GM21423 (cell line): ENCODE measurements around the gene AHI1.

Source experiments
- ATAC-seq: cut with Tn5 transposase; IDR thresholded peaks from one replicate; pipeline ENCODE4 v1.9.1; 2021; ENCODE audit warnings: mild to moderate bottlenecking, moderate library complexity; ENCODE audit not compliant: unreplicated experiment

Gene AHI1

DNA sequence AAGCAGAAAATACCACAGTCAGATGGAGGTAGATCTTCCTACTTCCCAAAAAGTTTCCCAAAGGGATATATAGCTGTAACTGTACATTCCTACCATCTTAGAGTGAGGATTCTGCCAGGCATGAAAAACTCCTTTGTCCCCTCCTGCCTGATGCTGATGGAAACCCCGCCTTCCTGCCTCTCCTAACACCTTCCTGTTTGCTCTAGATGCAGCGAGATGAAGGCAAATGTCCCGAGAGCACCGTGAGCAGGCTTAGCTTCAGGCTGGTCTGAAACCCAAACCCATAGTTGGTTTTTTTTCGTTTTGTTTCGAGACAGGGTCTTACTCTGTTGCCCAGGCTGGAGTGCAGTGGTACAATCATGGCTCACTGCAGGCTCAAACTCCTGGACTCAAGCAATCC lies 260.8 kb downstream of the AHI1 start:
- ATAC-seq = no peak

DNA sequence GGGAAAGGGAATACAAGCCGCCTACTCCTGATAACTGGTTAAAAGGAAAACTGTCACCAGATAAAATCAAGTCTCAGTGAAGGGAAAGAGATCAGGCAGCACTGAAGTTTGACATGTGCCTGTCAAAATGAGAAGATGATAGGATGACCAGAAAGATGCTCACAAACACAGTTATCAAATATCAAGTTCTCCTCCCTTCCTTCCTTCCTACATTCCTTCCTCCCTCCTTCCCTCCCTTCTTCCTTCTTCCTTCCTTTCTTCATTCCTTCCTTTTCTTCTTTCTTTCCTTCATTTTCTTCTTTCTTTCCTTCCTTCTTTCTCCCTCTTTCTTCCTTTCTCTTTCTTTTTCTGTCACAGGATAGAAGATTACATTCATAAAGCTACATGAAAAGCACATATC lies 261.2 kb downstream of the AHI1 start:
- no peak for ATAC-seq

DNA sequence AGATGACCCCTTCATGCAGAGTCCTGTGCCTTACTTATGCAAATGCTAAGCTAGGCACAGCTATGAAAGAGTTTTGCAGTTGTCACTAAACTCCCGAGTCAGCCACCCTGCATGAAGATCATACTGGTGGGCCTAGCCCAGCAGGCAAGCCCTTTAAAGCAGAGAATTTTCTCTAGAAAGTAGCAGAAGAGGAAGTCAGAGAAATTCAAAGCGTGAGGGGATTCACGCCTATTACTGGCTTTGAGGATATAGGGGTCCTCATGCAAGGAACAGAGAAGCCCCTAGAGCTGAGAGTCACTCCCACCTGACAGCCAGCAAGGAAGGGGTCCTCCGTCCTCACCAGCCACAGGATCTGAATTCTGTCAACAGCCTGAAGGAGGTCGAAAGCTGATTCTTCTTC lies 261.8 kb downstream of the AHI1 start:
- ATAC-seq = no peak

DNA sequence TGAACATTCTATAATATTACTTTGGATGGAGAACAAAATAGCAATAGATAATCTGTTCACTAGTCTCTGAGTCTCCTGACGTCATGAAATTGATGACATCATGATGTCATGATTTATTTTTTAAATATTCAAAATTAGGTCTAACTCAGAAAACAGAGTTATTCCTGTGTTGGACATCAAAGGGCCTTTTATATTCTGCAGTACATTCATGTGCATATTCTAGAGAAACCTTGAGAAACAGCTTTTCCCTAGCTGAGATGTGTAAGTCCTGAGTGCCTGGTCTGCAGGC lies 263.1 kb downstream of the AHI1 start:
- ATAC-seq = no peak

- ATAC-seq = peak; percentile 54
These were observed 263.7 kb downstream of the AHI1 start for GRCh38 chr6:135233686-135234491.
